GM12801 (cell line): ENCODE data around the gene ZDHHC6.

Experiments
- CTCF ChIP-seq: IDR thresholded peaks from one replicate; pipeline ENCODE4 v1.5.1; 2011; ENCODE audit warnings: control low read depth; ENCODE audit not compliant: insufficient read length; ENCODE audit errors: extremely low read depth

Gene ZDHHC6

GRCh38 chr10:112446855-112447619 is at the start of gene ZDHHC6, which contains the start of gene VTI1A:
Gene ZDHHC6 (minus strand): TSS chr10:112446914. CDS start chr10:112445436, 1,478 bp downstream.
Gene VTI1A (plus strand): TSS chr10:112447215. CDS start chr10:112447374, 159 bp downstream.
- no peak for TF ChIP-seq CTCF

- no peak for TF ChIP-seq CTCF
Observed at GRCh38 chr10:112492736-112493135, 46.0 kb upstream of the ZDHHC6 start.

GRCh38 chr10:112491144-112491543 is 44.4 kb upstream of the ZDHHC6 start:
- no peak for TF ChIP-seq CTCF

GRCh38 chr10:112490545-112490944 is 43.8 kb upstream of the ZDHHC6 start:
- TF ChIP-seq CTCF: no peak

- TF ChIP-seq CTCF: no peak
Observed at GRCh38 chr10:112487964-112488363, 41.2 kb upstream of the ZDHHC6 start.

GRCh38 chr10:112484399-112484798 is 37.7 kb upstream of the ZDHHC6 start:
- TF ChIP-seq CTCF: no peak

- no peak for TF ChIP-seq CTCF
Observed at GRCh38 chr10:112481602-112482001, 34.9 kb upstream of the ZDHHC6 start.
